ENCODE data around the gene SFI1. TPM values are rescaled to one million over a fixed set of nuclear protein-coding genes. Genes with fewer than 3 reads are reported as not detected.

The SFI1 gene
- total and polyA plus RNA-seq, 2 of the 4 experiments (the other 2 are of a cell fraction), result 9.9 to 12.0 TPM

- Histone ChIP-seq H3K27me3 (ENCODE audit: control insufficient read depth, insufficient read depth, low read length) (no peaks in the 10 kb centered on the region), H3K36me3 (ENCODE audit: control insufficient read depth, insufficient read depth, low read length) (no peaks in the 10 kb centered on the region; the same call in 1 of the 2 replicates), H4K8ac (ENCODE audit: low read depth in 2 of 2, low read length in 2 of 2) (no peak overlapping the region), H4K91ac (ENCODE audit: insufficient read depth, low read depth, low read length) (no peak overlapping the region), H3K4me1 (ENCODE audit: control insufficient read depth, insufficient read depth, low read length) (0 out of 2 replicates have a peak, but pooled peaks cover 4% of the 10 kb centered on the region), H3K9me1 (ENCODE audit: insufficient read depth, low read length) (no peaks in the 10 kb centered on the region; the same call in 1 of the 2 replicates), H3K14ac (replicated peaks; ENCODE audit: low read depth, low read length) (no peak overlapping the region), H3K9ac (ENCODE audit: low read depth, low read length) (no peak overlapping the region), H3K4me2 (ENCODE audit: low read depth, low read length) (no peak overlapping the region), H3K23ac (ENCODE audit: low read depth, low read length) (no peak overlapping the region), H2BK20ac (ENCODE audit: low read depth, low read length) (no peak overlapping the region), H2BK120ac (ENCODE audit: low read depth, low read length) (no peak overlapping the region), H4K20me1 (ENCODE audit: insufficient read depth, low read length) (no peaks in the 10 kb centered on the region), H3K9me3 (ENCODE audit: control insufficient read depth, insufficient read depth, low read length) (no peaks in the 10 kb centered on the region), H2AK5ac (ENCODE audit: low read depth, low read length) (no peak overlapping the region), H4K5ac (ENCODE audit: low read depth, low read length) (no peak overlapping the region), H2AK9ac (replicated peaks; ENCODE audit: low read depth, low read length, poor library complexity) (no peak overlapping the region), H3K18ac (ENCODE audit: low read depth, low read length) (no peak overlapping the region), H2BK15ac (ENCODE audit: low read depth, low read length) (no peak overlapping the region), H3K4me3 (ENCODE audit: insufficient read depth, low read depth, low read length) (no peak overlapping the region), H3K27ac (ENCODE audit: insufficient read depth, low read length) (no peak overlapping the region), H2BK5ac (ENCODE audit: low read depth, low read length, poor library complexity, severe bottlenecking) (no peak overlapping the region), H3K56ac (ENCODE audit: extremely low read depth, insufficient read depth, low read length) (no peak overlapping the region), H2AFZ (replicated peaks; ENCODE audit: low read length, poor library complexity) (no peak overlapping the region), H3K79me1 (ENCODE audit: low read depth in 1 of 2, low read length in 2 of 2) (no peaks in the 10 kb centered on the region), H3K4ac (ENCODE audit: low read depth, low read length) (no peak overlapping the region)
- no TSS peak for BruUV-seq (replicated peaks)
- ATAC-seq (ENCODE audit: low read depth) (no peak), DNase-seq (no peak)
- ChIA-PET POLR2A (ENCODE audit: unreplicated experiment) (no interaction called here), CTCF (no interaction called here)
- dilution Hi-C loops (cut with HindIII; ENCODE audit: low sequenced_read_pairs, unreplicated experiment) (no loop called here), intact Hi-C loops (cut with micrococcal nuclease) (no loop called here), in situ Hi-C loops (cut with MboI; ENCODE audit: low sequenced_read_pairs) (no loop called here)
- TF ChIP-seq MAFK (IDR thresholded peaks at IDR 0.05; ENCODE audit: low read depth, low read length) (no peak), POLR2A (IDR thresholded peaks at IDR 0.05; ENCODE audit: low read depth, low read length) (no peak), RAD21 (IDR thresholded peaks at IDR 0.05; ENCODE audit: low read length) (no peak), NFE2L2 (IDR thresholded peaks at IDR 0.05; ENCODE audit: low read depth, low read length) (no peak), RFX5 (IDR thresholded peaks at IDR 0.05; ENCODE audit: low read depth, low read length) (no peak), FOS (IDR thresholded peaks at IDR 0.05; ENCODE audit: low read depth, low read length) (no peak), USF2 (IDR thresholded peaks at IDR 0.05; ENCODE audit: low read depth, low read length) (no peak)
- TF ChIP-seq, protein P1, sequence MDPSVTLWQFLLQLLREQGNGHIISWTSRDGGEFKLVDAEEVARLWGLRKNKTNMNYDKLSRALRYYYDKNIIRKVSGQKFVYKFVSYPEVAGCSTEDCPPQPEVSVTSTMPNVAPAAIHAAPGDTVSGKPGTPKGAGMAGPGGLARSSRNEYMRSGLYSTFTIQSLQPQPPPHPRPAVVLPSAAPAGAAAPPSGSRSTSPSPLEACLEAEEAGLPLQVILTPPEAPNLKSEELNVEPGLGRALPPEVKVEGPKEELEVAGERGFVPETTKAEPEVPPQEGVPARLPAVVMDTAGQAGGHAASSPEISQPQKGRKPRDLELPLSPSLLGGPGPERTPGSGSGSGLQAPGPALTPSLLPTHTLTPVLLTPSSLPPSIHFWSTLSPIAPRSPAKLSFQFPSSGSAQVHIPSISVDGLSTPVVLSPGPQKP (IDR thresholded peaks at IDR 0.05; ENCODE audit: borderline replicate concordance, low read depth, low read length), result no peak
- 100% methylated on average over 1 of the region's 5 CpGs; no CpG with 5 or more reads in 1 of the 2 experiments for WGBS, 2 experiments (ENCODE audit: extremely low coverage in 2 of 2, insufficient read length in 1 of 2)
Measured at GRCh38 chr22:31578171-31578570, 81.8 kb downstream of the SFI1 start.

Measured in IMR-90 (cell line).